Ovary (tissue), 9 donors: ENCODE results near the gene SIN3A. TPM values are rescaled to one million over a fixed set of nuclear protein-coding genes. Genes with fewer than 3 reads are reported as not detected.
A peak's percentile ranks its signal among the peaks of the same experiment; 100 is the strongest.

Source experiments
- DNase-seq, 5 donors: peaks; one replicate each; pipeline ENCODE4 v3.0.0-alpha.2; 2019 to 2020
- H3K27ac ChIP-seq, 2 donors: fragments of 200-600 bp; one replicate each; pipeline versions ENCODE4 v1.5.1 to v1.8.0; 2019 to 2022
- H3K27me3 ChIP-seq: fragments of 200-600 bp; one replicate; pipeline ENCODE4 v1.8.0; 2022
- H3K36me3 ChIP-seq: fragments of 200-600 bp; sonication (generic); one replicate; pipeline ENCODE4 v1.5.1; 2019
- H3K4me1 ChIP-seq: one replicate; pipeline ENCODE4 v1.8.1; 2013; ENCODE audit warnings: mild to moderate bottlenecking, moderate library complexity; ENCODE audit not compliant: insufficient read depth
- H3K4me3 ChIP-seq: fragments of 200-600 bp; sonication (generic); one replicate; pipeline ENCODE4 v1.5.1; 2017
- H3K9me3 ChIP-seq, 2 donors: fragments of 200-600 bp in 1 of 2; sonication (generic) in 1 of 2; one replicate each; pipeline versions ENCODE4 v1.5.1 to v1.8.1; 2013 to 2019; ENCODE audit warnings: mild to moderate bottlenecking in 1 of 2, moderate library complexity in 1 of 2
- EP300 ChIP-seq: sonication (generic); formaldehyde crosslinking; IDR thresholded peaks from one replicate; pipeline ENCODE4 v1.6.1; 2017; ENCODE audit warnings: antibody characterized with exemption
- POLR2A ChIP-seq: fragments of 450-650 bp; IDR thresholded peaks from one replicate; pipeline ENCODE4 v1.6.1; 2017; ENCODE audit warnings: antibody characterized with exemption, mild to moderate bottlenecking, moderate library complexity
- WGBS, 3 donors: extraction: QIAGEN DNeasy Blood & Tissue Kit in 1 of 3; methylation state at CpG; one replicate each; pipeline versions ENCODE4 v1.1.5 to v1.1.7; 2013 to 2017; 5-methylcytosine and 5-hydroxymethylcytosine counted together
- intact Hi-C, 4 donors: fragments of 100-400 bp; cut with DNase I; formaldehyde crosslinking; loops; one replicate each; pipeline versions ENCODE4 v1.11.0 to v1.15.1; 2022 to 2023
- polyA plus RNA-seq, 2 donors: library from polyadenylated mRNA; stranded (reverse); fragments of 200-250 nt in 1 of 2; fragments of 350-450 nt in 1 of 2; fragmentation: Illumina TruSeq in 1 of 2; extraction: RNeasy Lipid Tissue Mini Kit (QIAGEN cat#74804) in 1 of 2; gene quantifications; one replicate each; pipeline ENCODE4 v1.2.3, GENCODE V29; 2013 to 2014
- total RNA-seq, 7 donors: library from RNA; depleted of rRNA in 2 of 7; stranded (reverse); fragments of >200 nt in 2 of 7; fragmentation: NEBNext Ultra II Directional in 3 of 7; extraction: Animal tissue kit (Norgen Biotek cat#: 25700) in 3 of 7; gene quantifications; one replicate each; pipeline versions ENCODE4 v1.1.0 to v1.2.4, GENCODE V29; 2016 to 2023
- TF ChIP-seq, protein P1 (sequence below), 3 donors: fragments of 450-650 bp in 2 of 3; fragments of 200-600 bp in 1 of 3; IDR thresholded peaks; one replicate each; pipeline versions ENCODE4 v1.5.1 to v1.8.0; 2016 to 2022; ENCODE audit warnings: antibody characterized with exemption in 3 of 3, mild to moderate bottlenecking in 1 of 3
- donor health status: DM: no; HTN: no; CAD: no; lungs with moderate emphysema.
- donor health status: DM: no; HTN: no; CAD: no.
- donor health status: Bipolar disorder and iron deficiency.
- donor health status: DM: yes; HTN: yes; CAD: no.
- donor health status: DM: no; HTN: no; CAD: no.
- donor health status: DM: yes; HTN: yes; CAD: no.

The SIN3A gene
- total and polyA plus RNA-seq, 9 donors: 29.3 to 115 (median 88.5) TPM

DNA sequence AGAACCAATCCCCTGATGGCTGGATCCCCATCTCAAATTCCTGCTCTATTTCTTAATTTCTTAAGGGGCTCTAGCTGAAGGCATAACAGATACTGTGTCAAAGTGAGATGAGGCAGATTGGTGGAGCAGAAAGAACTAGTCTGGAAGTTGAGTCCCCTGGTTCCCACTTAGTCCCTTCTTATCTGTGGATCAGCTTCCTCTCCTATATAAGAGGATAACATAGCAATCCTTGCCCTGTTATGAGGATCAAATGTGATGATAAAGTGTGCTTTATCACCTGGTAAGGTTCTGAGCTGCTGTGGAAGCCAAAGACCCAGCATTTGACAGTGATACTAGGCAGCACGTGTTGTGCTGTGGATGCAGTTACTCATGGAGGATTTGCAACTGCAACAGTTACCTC lies 8.1 kb upstream of the SIN3A start:
- Histone ChIP-seq H3K36me3 (no peaks in the 10 kb centered on the region), H3K4me3 (no peak overlapping the region), H3K27ac (no peak overlapping the region), H3K27me3 (no peaks in the 10 kb centered on the region), H3K4me1 (no peaks in the 10 kb centered on the region), H3K9me3 (no peaks in the 10 kb centered on the region)
- intact Hi-C loops: loop anchor here in 1 of 4 donors (10.0 kb wide), 1 partner anchor 185 kb away; the partner anchor contains the start of genes IMP3 and SNX33
- TF ChIP-seq, protein P1, sequence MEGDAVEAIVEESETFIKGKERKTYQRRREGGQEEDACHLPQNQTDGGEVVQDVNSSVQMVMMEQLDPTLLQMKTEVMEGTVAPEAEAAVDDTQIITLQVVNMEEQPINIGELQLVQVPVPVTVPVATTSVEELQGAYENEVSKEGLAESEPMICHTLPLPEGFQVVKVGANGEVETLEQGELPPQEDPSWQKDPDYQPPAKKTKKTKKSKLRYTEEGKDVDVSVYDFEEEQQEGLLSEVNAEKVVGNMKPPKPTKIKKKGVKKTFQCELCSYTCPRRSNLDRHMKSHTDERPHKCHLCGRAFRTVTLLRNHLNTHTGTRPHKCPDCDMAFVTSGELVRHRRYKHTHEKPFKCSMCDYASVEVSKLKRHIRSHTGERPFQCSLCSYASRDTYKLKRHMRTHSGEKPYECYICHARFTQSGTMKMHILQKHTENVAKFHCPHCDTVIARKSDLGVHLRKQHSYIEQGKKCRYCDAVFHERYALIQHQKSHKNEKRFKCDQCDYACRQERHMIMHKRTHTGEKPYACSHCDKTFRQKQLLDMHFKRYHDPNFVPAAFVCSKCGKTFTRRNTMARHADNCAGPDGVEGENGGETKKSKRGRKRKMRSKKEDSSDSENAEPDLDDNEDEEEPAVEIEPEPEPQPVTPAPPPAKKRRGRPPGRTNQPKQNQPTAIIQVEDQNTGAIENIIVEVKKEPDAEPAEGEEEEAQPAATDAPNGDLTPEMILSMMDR (IDR thresholded peaks at IDR 0.05): no peak
- TF ChIP-seq POLR2A: no peak
- no peak for TF ChIP-seq EP300
- WGBS, 3 donors: 35 to 44% (median 35%) methylated on average over 1 of the region's 1 CpG
- DNase-seq: no peak

DNA sequence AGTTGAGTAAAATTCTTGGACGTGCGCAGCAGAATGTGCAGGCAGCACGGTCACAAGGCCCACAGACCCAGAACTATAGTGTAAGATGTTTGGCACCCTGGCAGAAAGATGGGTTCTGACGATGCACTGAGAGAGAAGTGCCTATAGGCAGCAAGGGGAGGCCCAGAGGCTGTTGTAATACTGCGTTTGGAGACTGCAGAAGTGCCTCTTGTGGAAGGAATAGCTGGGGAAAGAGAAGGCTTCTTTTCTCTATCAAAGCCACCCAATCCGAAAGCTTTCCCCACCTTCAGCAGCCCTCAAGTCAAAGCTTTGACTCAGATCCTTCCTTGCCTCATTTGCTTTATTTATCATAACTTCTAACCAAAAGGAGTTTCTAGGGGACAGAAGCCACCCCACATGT lies 5.2 kb upstream of the SIN3A start:
- no peak for DNase-seq
- intact Hi-C loops: loop anchor here in 1 of 4 donors (10.0 kb wide), 1 partner anchor 188 kb away; the partner anchor contains the start of genes IMP3 and SNX33
- 39 to 52% (median 48%) methylated on average over 6 of the region's 6 CpGs for WGBS, 3 donors
- no peak overlapping the region for H3K4me3 ChIP-seq
- H3K9me3 ChIP-seq: no peaks in the 10 kb centered on the region
- no peak overlapping the region for H3K27ac ChIP-seq
- H3K4me1 ChIP-seq: no peaks in the 10 kb centered on the region
- H3K27me3 ChIP-seq: no peaks in the 10 kb centered on the region
- TF ChIP-seq, protein P1 (IDR thresholded peaks at IDR 0.05): no peak
- TF ChIP-seq POLR2A (no peak), EP300 (no peak)
- no peaks in the 10 kb centered on the region for H3K36me3 ChIP-seq

DNA sequence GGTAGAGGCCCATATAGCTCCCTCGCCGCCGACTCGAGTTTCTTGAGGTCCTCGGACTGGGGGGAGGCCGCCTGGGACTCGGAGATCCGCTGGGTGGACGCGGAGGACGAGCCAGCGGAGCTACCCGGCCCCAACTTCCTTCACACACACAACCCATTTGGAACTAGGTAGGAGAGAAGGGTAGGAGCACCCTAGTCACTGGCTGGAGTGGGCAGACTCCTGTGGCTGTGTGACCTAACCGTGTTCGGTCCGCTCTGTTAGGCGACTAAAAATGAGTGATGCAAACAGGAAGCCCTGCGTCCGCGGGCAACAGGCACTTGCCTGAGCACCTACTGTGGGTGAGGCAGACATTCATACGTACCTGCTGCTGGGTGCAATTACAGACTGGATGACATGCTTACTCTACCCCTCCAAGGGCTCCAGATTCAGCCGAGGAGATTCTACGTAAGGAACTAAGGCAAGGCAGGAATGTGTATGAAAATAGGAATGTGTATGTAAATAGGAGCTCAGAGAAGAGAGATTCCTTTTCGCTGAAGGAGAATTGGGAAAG lies 4.6 kb upstream of the SIN3A start:
- TF ChIP-seq, protein P1 (IDR thresholded peaks at IDR 0.05): peak in 1 of 3 donors; percentile 4
- no peak for TF ChIP-seq POLR2A
- TF ChIP-seq EP300: no peak
- no peaks in the 10 kb centered on the region for H3K9me3 ChIP-seq
- H3K36me3 ChIP-seq: no peaks in the 10 kb centered on the region
- intact Hi-C loops: loop anchor here in 1 of 4 donors (10.0 kb wide), 1 partner anchor 189 kb away; the partner anchor contains the start of genes IMP3 and SNX33
- no peaks in the 10 kb centered on the region for H3K27me3 ChIP-seq
- no peak for DNase-seq
- H3K4me1 ChIP-seq: no peaks in the 10 kb centered on the region
- WGBS, 3 donors: 1 to 2% (median 2%) methylated on average over 24 of the region's 24 CpGs
- H3K27ac ChIP-seq: peak overlapping the region; percentile 23 to 89
- peak overlapping the region; percentile 76 for H3K4me3 ChIP-seq

DNA sequence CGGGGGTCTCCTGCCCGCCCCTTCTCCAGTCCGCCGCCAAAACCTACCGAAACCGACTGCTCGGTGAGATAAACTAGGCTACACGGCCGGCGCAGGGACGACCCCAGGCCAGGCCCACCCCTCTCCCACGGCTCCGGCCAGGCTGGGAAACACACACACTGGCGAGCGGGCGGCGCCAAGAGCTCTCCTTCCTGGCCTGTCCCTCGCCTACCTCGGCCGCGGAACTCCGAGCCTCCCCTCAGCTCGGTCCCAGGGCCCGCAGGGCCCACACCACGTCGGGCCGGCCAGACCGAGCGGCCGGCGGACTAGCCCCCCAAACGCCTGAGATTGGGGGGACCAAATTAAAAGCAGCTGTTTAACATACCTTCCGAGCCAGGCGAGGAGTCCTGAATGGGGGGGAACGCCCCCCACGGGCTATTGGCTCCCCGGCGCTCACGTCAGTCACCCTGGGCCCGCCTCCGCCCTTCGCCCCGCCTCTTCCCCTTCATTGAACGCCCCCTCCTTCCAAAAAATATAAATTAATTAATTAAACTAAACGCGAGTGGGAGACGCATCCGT lies 4.0 kb upstream of the SIN3A start:
- TF ChIP-seq, protein P1 (IDR thresholded peaks at IDR 0.05): peak in 1 of 3 donors; percentile 4
- TF ChIP-seq EP300: no peak
- TF ChIP-seq POLR2A: peak; percentile 67
- Histone ChIP-seq H3K27ac (peak overlapping the region; percentile 81 to 89), H3K36me3 (no peaks in the 10 kb centered on the region), H3K4me3 (peak overlapping the region; percentile 76), H3K27me3 (no peaks in the 10 kb centered on the region), H3K4me1 (no peaks in the 10 kb centered on the region), H3K9me3 (no peaks in the 10 kb centered on the region)
- intact Hi-C loops: loop anchor here in 1 of 4 donors (10.0 kb wide), 1 partner anchor 189 kb away; the partner anchor contains the start of genes IMP3 and SNX33
- 0 to 1% (median 1%) methylated on average over 42 to 48 of the region's 48 CpGs for WGBS, 3 donors
- peak; percentile 82 to 93 (median 91) for DNase-seq
